NAMALWA (cell line): ENCODE data around the gene IFI30.

ENCODE experiments used
- DNase-seq: peaks from one replicate; pipeline ENCODE4 v3.0.0-alpha.2; 2015; ENCODE audit warnings: low spot score

Gene IFI30

GRCh38 chr19:18173572-18174288 lies at the start of gene IFI30:
TSS of gene IFI30 (plus strand) at chr19:18173813. CDS start at chr19:18173842, 29 bp downstream.
- DNase-seq: peak; percentile 92

- no peak for DNase-seq
These were observed 49.8 kb upstream of the IFI30 start for GRCh38 chr19:18123819-18124218.

- DNase-seq: no peak
These were observed 47.5 kb upstream of the IFI30 start for GRCh38 chr19:18126097-18126496.

GRCh38 chr19:18128044-18128443 lies 45.6 kb upstream of the IFI30 start:
- DNase-seq: no peak

GRCh38 chr19:18128805-18129204 lies 44.8 kb upstream of the IFI30 start:
- DNase-seq: no peak

GRCh38 chr19:18130523-18131242 lies 42.9 kb upstream of the IFI30 start:
- no peak for DNase-seq

- no peak for DNase-seq
These were observed 41.6 kb upstream of the IFI30 start for GRCh38 chr19:18131841-18132596.

- DNase-seq: no peak
These were observed 37.7 kb upstream of the IFI30 start for GRCh38 chr19:18135712-18136584.

- DNase-seq: no peak
These were observed 36.4 kb upstream of the IFI30 start for GRCh38 chr19:18137242-18137641.

GRCh38 chr19:18137657-18138339 lies 35.8 kb upstream of the IFI30 start:
- DNase-seq: no peak

- no peak for DNase-seq
These were observed 33.1 kb upstream of the IFI30 start for GRCh38 chr19:18140473-18140872.

GRCh38 chr19:18141031-18141430 lies 32.6 kb upstream of the IFI30 start:
- no peak for DNase-seq

GRCh38 chr19:18143902-18144301 lies 29.7 kb upstream of the IFI30 start:
- DNase-seq: no peak

- DNase-seq: no peak
These were observed 29.3 kb upstream of the IFI30 start for GRCh38 chr19:18144361-18144760.

GRCh38 chr19:18144906-18145305 lies 28.7 kb upstream of the IFI30 start:
- DNase-seq: no peak

- no peak for DNase-seq
These were observed 28.1 kb upstream of the IFI30 start for GRCh38 chr19:18145391-18145999.

GRCh38 chr19:18147396-18147795 lies 26.2 kb upstream of the IFI30 start:
- DNase-seq: no peak

- no peak for DNase-seq
These were observed 24.0 kb upstream of the IFI30 start for GRCh38 chr19:18149596-18149975.

- no peak for DNase-seq
These were observed 22.6 kb upstream of the IFI30 start for GRCh38 chr19:18150776-18151624.

- DNase-seq: peak; percentile 100
These were observed 21.2 kb upstream of the IFI30 start for GRCh38 chr19:18152442-18152816.
